ENCODE data around the gene KRT25.
"Not testable (repeated sequence)": the region's sequence is repeated elsewhere in the genome, so short reads cannot be mapped to it uniquely, and the experiment has no call there.

KRT25 gene

GRCh38 chr17:40765657-40766056 is 10.5 kb upstream of the KRT25 start:
- H3K9me3 ChIP-seq, result no peaks in the 10 kb centered on the region
- H3K27me3 ChIP-seq, result peaks cover 26% of the 10 kb centered on the region
- DNase-seq, result no peak
- H3K4me1 ChIP-seq, result no peaks in the 10 kb centered on the region
- H3K4me3 ChIP-seq (ENCODE audit: low read depth, low read length), result no peak overlapping the region
- no peaks in the 10 kb centered on the region for H3K36me3 ChIP-seq
- TF ChIP-seq CTCF (IDR thresholded peaks at IDR 0.05; ENCODE audit: low read depth, low read length), result no peak

- H3K4me3 ChIP-seq (ENCODE audit: low read depth, low read length), result no peak overlapping the region
- H3K36me3 ChIP-seq, result no peaks in the 10 kb centered on the region
- no peak for DNase-seq
- no peaks in the 10 kb centered on the region for H3K9me3 ChIP-seq
- peaks cover 14% of the 10 kb centered on the region for H3K27me3 ChIP-seq
- H3K4me1 ChIP-seq, result no peaks in the 10 kb centered on the region
- no peak for TF ChIP-seq CTCF (IDR thresholded peaks at IDR 0.05; ENCODE audit: low read depth, low read length)
These were observed 8.6 kb upstream of the KRT25 start for GRCh38 chr17:40763752-40764151.

GRCh38 chr17:40760105-40761016 is 5.2 kb upstream of the KRT25 start:
- H3K4me3 ChIP-seq (ENCODE audit: low read depth, low read length), result no peak overlapping the region
- no peaks in the 10 kb centered on the region for H3K4me1 ChIP-seq
- no peak for TF ChIP-seq CTCF (IDR thresholded peaks at IDR 0.05; ENCODE audit: low read depth, low read length)
- no peaks in the 10 kb centered on the region for H3K9me3 ChIP-seq
- peaks cover 6% of the 10 kb centered on the region; the same call in 1 of the 2 replicates for H3K27me3 ChIP-seq
- H3K36me3 ChIP-seq, result no peaks in the 10 kb centered on the region
- DNase-seq, result no peak

GRCh38 chr17:40753804-40754203 is 1.3 kb downstream of the KRT25 start:
- no peak for TF ChIP-seq CTCF (IDR thresholded peaks at IDR 0.05; ENCODE audit: low read depth, low read length)
- peaks cover 41% of the 10 kb centered on the region for H3K27me3 ChIP-seq
- no peak overlapping the region for H3K4me3 ChIP-seq (ENCODE audit: low read depth, low read length)
- no peak for DNase-seq
- no peaks in the 10 kb centered on the region for H3K36me3 ChIP-seq
- H3K4me1 ChIP-seq, result no peaks in the 10 kb centered on the region
- no peaks in the 10 kb centered on the region for H3K9me3 ChIP-seq

GRCh38 chr17:40751065-40751464 is 4.1 kb downstream of the KRT25 start:
- no peak for TF ChIP-seq CTCF (IDR thresholded peaks at IDR 0.05; ENCODE audit: low read depth, low read length)
- H3K4me1 ChIP-seq, result no peaks in the 10 kb centered on the region
- H3K4me3 ChIP-seq (ENCODE audit: low read depth, low read length), result no peak overlapping the region
- H3K36me3 ChIP-seq, result no peaks in the 10 kb centered on the region
- DNase-seq, result no peak
- H3K27me3 ChIP-seq, result peaks cover 41% of the 10 kb centered on the region
- no peaks in the 10 kb centered on the region for H3K9me3 ChIP-seq

GRCh38 chr17:40750391-40750790 is 4.7 kb downstream of the KRT25 start:
- H3K27me3 ChIP-seq, result peaks cover 35% of the 10 kb centered on the region
- H3K4me1 ChIP-seq, result no peaks in the 10 kb centered on the region
- DNase-seq, result no peak
- no peaks in the 10 kb centered on the region for H3K36me3 ChIP-seq
- TF ChIP-seq CTCF (IDR thresholded peaks at IDR 0.05; ENCODE audit: low read depth, low read length), result no peak
- no peaks in the 10 kb centered on the region for H3K9me3 ChIP-seq
- no peak overlapping the region for H3K4me3 ChIP-seq (ENCODE audit: low read depth, low read length)

- not testable (repeated sequence) for H3K4me1 ChIP-seq; H3K9me3 ChIP-seq; H3K4me3 ChIP-seq (ENCODE audit: low read depth, low read length); H3K36me3 ChIP-seq; DNase-seq
- H3K27me3 ChIP-seq, result peaks cover 30% of the 10 kb centered on the region
These were observed 6.5 kb downstream of the KRT25 start for GRCh38 chr17:40748666-40749065.

Measured in BE2C (cell line).